Activated CD4-positive, alpha-beta T cell treated with anti-CD3 and anti-CD28 coated beads for 24 hours (primary cell): ENCODE results near the gene JARID2.

Experiments
- DNase-seq, 2 donors: peaks; one replicate each; pipeline ENCODE4 v3.0.0-alpha.2; 2020; ENCODE audit warnings: low read depth in 2 of 2

JARID2 gene

DNA sequence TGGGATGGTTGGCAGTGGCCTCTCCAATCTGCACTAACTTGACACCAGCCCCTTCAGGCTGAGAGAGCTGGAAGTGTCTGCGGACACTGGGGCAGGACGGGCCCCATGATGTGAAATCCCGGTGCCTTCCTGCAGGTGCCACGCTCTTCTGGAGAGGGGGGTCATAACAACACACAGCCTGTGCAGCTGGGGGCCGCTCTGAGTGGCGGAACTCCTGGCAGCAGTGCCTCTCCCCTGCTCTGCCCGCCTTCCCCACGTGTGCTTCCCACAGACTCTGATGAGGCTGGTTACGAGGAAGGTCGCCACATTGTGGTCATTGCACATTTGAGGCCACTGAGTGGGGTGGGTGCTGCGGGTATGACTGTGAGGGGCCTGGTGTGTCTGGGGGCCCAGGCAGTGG is 271.7 kb downstream of the JARID2 start:
- DNase-seq = no peak

DNA sequence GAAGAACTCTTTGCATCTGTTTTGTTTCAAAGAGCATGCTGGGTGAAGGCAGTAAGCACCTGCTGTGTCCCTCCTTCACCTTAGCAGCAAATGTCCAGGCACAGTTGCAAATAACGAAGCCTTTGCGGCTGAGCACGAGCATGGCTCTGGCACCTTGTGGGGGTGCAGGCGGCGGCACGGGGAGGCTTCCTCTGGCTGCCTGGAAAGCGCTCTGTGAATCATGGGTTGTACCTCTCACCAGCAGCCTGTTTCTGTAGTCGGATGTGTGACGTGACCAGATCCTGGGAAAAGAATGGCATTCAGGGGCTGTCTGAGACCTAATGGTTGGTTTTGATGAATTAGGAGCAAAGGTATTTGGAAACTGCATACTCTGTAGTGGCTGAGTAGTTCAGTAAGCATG is 272.2 kb downstream of the JARID2 start:
- no peak for DNase-seq

DNA sequence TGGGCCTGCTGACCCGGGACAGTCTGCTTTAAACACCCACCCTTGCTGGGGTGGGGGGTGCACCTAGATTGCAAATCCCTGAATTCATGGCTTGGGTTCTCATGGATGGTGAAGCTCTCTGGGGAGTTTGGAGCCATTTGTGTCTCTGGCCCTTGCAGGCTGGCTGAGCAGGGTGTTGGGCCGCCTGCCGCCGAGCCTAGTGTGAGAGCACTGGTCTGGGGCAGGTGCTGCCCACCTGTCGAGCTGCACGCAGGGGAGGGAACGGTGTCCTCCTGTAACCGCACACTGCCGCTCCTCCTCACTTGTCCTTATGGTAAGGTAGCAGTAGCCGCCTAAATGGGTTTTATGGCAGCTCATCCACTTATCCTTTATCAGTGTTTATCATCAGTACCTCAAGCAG is 273.0 kb downstream of the JARID2 start:
- DNase-seq = no peak

DNA sequence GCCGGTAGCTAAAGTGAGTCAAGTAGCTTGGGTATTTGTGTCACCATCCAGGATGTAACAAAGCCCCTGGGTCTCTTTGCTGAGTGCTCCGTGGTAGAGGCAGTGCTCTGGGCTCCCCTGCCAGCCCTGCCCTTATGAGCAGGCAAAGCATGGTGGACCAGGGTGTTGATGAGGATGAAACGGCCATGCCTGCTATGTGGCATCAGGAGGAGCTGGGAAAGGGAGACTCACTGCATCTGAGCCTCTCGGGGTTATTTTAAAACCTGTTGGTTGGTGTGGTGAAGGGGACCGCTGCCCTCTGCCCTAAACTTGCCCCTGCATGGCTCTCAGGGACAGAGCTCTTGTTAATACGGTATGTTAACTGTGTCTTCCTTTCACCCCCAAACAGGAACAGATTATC is 273.8 kb downstream of the JARID2 start:
- no peak for DNase-seq

DNA sequence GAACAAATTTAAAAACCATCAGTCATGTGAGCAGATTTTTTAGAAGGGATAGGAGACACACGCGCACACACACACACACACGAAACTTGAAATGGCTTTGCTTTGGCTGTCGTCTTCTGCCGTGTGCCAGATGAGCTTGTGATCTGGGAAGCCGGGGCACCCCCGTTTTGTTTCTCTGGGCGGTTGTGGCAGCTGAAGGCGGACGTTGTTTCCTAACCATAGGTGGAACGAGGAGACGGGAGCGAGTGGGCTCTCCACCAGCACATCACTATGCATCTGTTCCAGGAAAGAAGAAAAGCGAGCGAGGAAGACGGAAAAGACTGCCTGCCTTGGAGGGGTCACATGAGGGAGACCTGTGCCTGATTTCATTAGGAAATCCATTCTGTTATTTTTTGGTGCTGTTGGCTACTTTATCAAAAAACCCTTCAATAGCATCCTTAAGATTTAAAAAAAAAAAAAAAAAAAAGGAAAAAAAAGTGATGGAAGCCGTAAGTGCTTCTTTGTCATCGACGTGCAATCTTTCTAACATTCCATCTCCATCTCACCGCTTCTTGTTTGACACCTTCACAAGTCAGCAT is 274.8 kb downstream of the JARID2 start:
- DNase-seq = no peak

DNA sequence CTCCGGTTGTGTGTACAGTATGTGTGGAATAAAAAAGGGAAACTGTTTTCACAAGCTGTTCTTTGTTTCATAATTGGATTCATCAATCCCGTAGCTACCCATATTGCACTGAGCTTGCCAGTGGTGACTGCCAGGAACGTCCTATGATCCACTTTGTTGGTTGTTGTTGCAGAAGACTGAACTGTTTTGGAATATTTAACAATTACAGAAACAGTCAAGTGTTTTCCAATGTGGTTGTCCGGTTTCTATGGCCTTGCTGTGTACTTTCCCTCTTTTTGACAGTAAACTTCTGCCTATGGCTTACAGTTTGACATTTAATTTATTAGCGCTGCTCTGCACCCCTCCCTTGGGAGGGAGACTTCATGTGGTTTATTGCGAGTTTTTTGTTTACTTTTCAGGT is 275.7 kb downstream of the JARID2 start:
- DNase-seq = no peak

DNA sequence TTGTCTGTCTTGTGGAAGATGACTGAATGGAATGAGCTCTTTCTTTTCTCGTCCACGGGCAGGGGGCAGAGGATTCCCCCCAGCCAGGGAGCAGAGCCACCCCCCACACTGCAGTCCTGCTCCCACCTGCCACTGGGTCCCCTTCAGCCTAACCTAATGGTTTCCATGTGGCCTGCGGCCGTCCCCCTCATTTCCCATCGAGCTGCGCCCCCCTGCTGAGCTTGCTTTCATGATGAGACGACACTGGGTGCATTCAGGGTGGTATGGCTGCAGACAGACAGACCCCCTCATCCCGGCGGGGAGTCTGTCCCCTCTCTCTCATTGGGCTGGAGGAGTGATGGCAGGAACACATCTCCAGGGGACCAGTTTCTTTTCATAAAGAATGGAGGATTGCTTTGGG is 276.2 kb downstream of the JARID2 start:
- DNase-seq = no peak

DNA sequence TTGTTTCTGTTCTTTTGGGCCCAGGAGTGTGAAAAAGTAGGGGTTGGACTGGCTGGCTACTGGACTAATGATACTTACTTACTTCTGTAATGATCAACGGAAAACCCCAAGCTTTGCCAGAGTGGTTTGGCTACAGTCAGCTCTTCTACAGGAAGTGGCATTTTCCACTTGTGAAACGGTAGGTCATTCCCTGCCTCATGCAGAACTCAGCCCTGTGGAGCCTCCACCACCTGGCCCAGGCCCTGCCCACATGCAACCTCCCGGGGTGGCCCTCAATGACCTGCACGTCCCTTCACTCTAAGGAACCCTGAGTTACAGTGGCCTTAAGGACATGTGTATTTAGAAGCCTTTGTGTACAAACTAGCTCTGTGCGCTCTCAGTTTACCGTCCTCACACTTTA is 276.6 kb downstream of the JARID2 start:
- no peak for DNase-seq

DNA sequence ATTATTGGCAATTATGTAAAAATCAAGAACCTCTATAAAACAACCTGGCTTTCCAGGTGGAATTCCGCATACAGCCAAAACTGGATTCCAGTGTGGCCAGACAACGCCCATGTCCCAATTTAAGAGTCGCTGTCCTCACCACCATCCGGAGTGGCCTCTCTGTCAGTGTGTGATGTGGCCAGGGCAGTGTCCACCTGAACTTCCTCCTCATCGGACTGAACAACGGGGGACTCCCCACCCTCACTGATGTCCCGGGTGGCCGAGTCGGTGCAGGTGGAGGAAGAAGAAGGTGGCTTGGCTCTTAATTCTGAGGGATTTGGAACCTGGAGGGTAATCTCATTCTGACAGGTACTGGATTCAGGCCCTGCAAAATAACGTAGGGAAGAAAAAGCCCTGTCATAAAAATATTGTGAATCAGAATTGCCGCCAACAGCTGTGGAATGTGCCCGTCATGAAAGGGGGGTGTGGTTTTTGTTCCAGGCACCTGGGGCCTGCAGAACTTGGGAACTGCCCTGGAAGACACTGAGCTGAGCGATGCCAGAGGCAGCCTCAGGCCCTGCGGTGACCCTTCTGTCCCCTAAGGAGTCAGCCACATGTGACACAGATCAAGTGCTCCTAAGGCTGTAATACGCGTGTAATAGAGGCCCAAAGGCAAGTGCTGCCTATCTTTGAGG is 277.1 kb downstream of the JARID2 start:
- no peak for DNase-seq

DNA sequence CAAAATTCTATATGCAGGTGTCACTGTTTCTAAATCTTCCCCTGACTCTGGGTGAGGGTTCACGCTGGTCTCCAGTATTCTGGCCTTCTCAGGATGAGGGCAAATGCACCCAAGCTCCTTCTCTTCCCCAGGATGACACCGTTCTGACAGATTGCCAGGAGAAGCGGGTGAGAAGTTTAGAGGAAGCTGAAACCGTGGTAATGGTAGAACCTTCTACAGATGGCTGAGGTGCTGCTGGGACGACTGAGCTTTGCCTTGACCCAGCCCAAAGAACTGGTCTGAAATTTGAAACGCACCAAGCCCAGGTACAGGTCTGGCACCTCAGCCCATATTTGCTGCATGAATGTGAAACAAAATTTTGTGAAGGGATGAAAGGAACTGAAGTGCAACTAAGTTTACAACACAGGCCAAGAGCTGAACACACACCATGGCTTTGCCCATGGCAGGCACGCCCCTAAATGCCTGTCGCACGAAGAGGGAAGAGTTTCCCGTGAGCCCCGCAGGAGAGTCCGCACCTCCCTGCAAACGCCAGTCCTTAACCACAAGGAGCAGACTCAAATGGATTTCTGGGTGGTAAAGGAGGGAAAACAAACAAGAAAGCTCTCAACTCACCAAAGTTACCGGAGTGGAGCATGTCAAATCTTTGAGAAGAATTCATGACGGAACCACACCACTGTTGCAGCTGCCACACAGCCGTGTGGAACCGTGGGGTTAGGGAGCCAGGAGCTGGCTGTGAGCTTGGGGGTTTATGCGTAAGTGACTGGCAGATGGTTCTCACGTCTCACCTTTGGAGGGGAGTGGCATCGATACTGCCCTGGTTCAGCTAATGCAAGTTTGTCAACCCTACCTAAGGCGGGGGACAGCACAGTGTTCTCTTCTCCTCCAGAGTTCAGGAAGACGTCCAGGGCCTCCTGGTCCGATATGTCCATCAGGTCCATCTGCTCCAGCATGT is 278.1 kb downstream of the JARID2 start:
- DNase-seq = no peak

DNA sequence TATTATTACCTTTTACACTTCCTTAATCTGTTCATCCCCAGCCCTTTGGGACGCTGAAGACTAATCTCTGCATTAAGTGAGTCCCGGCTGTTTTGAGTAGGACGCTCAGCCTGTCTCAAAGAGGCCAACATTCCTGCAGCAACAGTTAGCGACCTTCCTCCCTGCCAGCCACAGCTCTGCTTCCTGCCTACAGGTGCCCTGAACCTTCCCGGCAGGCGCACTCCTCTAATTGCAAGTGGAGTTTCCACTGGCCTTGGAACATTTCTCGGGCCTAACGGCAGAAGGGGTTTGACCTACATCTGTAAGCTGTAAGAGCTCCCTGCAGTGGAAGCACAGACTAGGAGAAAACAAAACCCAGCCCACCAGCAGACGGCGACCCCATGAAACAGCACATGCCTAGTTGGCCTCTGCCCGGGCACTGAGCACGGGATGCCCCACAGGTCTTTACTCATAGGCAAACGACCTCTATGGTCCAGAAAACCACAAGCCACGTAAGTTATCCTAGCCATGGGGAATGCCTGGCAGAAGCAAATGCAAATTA is 279.1 kb downstream of the JARID2 start:
- no peak for DNase-seq

DNA sequence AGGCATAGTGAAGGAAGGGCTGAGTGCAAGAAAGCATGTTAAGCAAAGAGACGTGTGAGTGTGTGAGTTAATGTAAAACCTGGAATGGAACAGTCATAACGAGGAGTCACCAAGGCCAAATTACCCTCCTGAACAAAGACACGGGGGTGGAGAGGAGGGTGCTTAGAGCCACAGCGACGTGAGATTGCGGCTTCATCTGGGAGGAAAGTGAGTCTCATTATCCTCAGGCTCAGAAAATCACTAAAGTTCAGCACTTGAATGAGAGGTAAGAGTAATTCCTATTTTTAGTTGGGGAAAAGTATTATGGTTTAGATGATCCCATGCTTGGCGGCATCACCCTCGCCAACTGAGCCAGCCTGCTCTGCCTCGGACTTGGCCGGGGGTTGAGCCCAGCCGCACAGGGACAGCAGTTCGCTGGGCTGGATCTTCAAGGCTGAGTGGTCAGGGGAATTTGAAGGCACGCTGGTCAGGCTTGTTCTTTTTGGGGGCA is 280.4 kb downstream of the JARID2 start:
- no peak for DNase-seq

DNA sequence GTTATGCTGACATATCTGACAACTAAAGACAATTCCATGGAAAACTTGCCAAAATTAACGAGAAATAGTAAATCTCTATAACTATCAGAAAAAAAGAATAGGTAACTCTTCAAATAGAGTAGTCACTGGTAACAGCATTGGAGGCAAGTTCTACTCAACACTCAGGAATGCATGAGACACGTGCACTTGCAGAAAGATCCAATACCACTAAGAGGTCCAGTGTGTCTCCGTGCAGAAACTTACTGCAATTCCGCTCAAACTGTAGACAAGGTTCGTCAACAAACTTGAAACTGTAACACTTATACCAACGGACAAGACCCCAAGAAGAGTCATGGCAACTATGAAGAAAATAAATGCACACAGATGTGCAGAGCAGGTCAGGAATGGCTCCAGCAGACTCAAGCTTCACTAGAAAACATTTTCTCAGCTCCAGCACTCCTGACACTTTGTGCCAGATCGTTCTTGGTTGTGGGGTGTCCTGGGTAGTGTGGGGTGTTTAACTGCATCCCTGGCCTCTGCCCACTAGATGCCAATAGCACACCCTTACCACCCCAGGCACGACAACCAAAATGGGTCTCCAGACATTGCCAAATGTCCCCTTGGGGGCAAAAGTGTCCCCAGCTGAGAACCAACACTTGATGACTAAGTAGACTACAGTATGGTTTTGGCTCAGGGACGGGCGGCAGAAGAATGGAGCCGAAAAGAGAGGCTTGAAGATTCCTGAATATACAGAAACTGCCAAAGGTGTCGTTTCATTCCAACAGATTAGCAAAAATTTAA is 282.2 kb downstream of the JARID2 start:
- DNase-seq = no peak

DNA sequence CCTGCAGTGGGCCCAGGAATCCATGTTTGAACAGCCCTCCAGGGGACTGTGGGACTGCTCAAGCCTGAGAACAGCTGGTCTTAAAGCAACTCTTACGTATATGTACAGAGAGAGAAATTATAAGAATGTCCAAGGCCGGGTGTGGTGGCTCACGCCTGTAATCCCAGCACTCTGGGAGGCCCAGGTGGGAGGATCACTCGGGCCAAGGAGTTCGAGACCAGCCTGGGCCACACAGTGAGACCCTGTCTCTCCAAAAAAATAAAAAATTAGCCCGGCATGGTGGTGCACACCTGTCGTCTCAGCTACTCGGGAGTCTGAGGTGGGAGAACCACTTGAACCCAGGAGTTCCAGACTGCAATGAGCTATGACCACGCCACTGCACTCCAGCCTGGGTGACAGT is 283.0 kb downstream of the JARID2 start:
- no peak for DNase-seq

DNA sequence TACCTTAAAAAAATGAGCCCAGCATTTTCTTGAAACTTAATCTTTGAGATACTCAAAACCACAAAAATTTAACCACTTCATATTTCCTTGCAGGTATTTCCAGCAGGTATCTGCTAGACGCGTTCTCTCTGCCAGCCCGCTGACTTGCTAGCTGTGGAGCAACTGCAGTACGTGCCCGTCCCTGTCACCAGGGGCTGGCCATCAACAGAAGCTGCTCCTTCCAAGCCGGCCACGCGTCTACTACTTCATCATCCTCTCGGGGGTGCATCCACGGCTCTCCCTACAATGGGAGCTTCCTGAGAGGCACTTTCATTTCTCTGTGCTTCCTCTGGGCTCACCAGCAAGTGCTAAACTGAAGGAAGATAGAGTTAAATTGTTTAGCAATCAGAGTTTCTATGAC is 284.5 kb downstream of the JARID2 start:
- DNase-seq = no peak

DNA sequence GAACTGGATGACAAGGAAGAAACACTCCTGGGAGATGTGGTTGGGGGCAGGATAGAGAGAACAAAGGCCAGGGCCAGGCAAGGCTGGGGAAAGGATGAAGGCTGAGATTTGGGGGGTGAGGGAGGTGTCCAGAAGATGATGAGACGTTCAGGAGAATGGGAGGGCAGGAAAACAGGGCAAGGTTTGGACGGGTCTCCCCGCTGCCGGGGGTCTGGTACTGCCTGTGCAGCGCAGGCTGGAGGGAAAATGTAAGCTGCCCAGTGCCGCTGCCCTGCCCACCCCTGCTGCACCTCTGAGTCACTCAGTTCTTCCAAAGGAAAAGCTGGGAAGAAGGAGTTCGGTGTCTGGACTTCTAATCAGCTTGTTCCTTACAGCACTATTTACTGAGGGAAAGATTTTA is 286.1 kb downstream of the JARID2 start:
- DNase-seq = no peak

DNA sequence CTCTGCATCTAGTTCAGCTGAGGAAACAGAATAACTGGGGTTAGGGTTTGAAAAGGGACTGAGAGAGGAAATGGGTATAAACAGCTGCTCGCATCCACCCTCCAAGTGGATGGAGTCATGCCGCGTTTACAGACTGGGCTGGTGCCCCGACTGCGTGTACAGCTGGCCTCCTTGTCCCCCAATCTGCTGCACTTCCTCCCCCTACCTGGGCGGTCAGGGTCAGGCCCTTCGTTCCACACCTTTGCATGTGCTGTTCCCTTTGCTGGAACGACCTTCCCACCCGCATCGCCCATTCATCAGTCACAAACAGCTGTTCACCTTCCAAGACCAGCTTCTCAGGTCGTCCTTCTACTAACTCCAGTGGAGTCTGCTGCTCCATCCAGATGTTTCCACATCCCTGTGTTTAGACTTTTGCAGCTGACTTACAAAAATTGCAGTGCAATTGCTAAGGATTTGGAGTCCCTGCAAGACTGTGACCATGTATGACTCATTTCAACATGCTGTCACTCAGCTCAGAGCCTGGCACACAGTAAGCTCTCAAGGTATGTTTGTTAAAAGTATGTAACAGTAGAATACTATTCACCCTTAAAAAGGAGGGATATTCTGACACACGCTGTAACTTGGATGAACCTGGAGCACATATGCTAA is 287.6 kb downstream of the JARID2 start:
- DNase-seq = no peak

DNA sequence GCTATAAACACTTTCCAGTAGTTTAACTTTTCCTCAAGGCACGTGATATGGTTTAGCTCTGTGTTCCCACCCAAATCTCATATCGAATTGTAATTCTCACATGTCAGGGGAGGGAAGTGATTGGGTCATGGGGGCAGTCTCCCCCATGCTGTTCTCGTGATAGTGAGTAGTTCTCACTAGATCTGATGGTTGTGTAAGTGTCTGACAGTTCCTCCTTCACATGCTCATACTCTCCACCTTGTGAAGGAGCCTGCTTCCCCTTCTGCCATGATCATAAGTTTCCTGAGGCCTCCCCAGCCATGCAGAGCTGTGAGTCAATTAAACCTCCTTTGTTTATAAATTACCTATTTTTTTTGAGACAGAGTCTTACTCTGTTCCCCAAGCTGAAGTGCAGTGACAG is 289.1 kb downstream of the JARID2 start:
- DNase-seq = no peak

DNA sequence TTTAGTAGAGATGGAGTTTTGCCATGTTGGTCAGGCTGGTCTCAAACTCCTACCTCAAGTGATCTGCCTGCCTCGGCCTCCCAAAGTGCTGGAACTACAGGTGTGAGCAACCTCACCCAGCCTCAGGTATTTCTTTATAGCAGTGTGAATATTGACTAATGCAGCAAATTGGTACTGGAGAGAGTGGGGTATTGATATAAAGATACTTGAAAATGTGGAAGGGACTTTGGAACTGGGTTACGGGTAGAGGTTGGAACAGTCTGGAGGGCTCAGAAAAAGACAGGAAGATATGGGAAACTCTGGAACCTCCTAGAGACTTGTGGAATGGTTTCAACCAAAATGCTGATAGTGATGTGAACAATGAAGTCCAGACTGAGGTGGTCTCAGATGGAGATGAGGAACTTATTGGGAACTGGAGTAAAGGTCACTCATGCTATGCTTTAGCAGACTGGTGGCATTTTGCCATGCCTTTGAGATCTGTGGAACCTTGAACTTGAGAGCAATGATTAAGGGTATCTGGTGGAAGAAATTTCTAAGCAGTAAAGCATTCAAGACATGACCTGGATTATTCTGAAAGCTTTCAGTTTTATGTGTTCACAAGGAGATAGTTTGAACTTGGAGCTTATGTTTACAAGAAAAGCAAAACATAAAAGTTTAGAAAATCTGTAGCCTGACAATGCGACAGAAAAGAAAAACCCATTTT is 289.8 kb downstream of the JARID2 start:
- DNase-seq = no peak

DNA sequence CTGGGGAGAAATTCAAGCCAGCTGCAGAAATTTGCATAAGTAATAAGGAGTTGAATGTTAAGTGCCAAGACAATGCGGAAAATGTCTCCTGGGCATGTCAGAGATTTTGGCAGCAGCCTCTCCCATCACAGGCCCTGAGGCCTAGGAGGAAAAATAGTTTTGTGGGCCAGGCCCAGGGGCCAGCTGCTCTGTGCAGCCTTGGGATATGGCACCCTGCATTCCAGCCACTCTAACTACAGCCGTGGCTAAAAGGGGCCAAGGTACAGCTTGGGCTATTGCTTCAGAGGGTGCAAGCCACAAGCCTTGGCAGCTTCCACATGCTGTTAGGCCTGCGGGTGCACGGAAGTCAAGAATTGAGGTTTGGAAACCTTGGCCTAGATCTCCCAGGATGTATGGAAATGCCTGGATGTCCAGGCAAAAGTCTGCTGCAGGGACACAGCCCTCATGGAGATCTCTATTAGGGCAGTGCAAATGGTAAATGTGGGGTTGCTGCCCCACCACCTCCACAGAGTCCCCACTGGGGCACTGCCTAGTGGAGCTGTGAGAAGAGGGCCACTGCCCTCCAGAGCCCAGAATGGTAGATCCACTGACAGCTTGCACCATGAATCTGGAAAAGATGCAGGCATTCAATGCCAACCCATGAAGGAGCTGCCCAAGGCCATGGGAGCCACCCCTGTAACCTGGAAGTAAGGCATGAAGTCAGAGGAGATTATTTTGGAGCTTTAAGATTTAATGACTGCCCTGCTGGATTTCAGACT is 290.5 kb downstream of the JARID2 start:
- no peak for DNase-seq
